Loucy (cell line): ENCODE data around the gene XXYLT1.

Source experiments
- H2AFZ ChIP-seq: fragments of 200-600 bp; sonication (generic); 2 replicates; pipeline ENCODE4 v1.6.0; 2016; ENCODE audit warnings: antibody characterized with exemption, mild to moderate bottlenecking, low read length, moderate library complexity
- H3F3A ChIP-seq: fragments of 200-600 bp; 2 replicates; pipeline ENCODE4 v1.6.0; 2016; ENCODE audit warnings: antibody characterized with exemption, low read depth, mild to moderate bottlenecking
- H3K27me3 ChIP-seq: fragments of 200-600 bp; sonication (generic); 2 replicates; pipeline ENCODE4 v1.6.1; 2014; ENCODE audit warnings: low read length, mild to moderate bottlenecking; ENCODE audit not compliant: insufficient read depth, poor library complexity, severe bottlenecking
- H3K36me3 ChIP-seq: fragments of 200-600 bp; sonication (generic); 2 replicates; pipeline ENCODE4 v1.6.1; 2016; ENCODE audit warnings: low read length; ENCODE audit not compliant: insufficient read depth
- H3K4me1 ChIP-seq: fragments of 200-600 bp; sonication (generic); 2 replicates; pipeline ENCODE4 v1.5.1; 2014; ENCODE audit warnings: low read length, mild to moderate bottlenecking; ENCODE audit not compliant: insufficient read depth, poor library complexity, severe bottlenecking
- H3K4me2 ChIP-seq: fragments of 200-600 bp; sonication (generic); 2 replicates; pipeline ENCODE4 v1.6.0; 2014; ENCODE audit warnings: antibody characterized with exemption, low read length, low read depth, mild to moderate bottlenecking; ENCODE audit not compliant: poor library complexity, severe bottlenecking
- H3K4me3 ChIP-seq: fragments of 200-600 bp; sonication (generic); 2 replicates; pipeline ENCODE4 v1.5.1; 2014; ENCODE audit warnings: low read length, mild to moderate bottlenecking, mixed read lengths; ENCODE audit not compliant: poor library complexity, severe bottlenecking
- H3K79me2 ChIP-seq: fragments of 200-600 bp; sonication (generic); 2 replicates; pipeline ENCODE4 v1.6.1; 2014; ENCODE audit warnings: low read length; ENCODE audit not compliant: insufficient read depth
- H3K9ac ChIP-seq: fragments of 200-600 bp; sonication (generic); 2 replicates; pipeline ENCODE4 v1.6.0; 2014; ENCODE audit warnings: mild to moderate bottlenecking, low read depth, low read length, moderate library complexity; ENCODE audit not compliant: poor library complexity, severe bottlenecking
- H3K9me2 ChIP-seq: fragments of 200-600 bp; sonication (generic); replicated peaks from 2 replicates; pipeline ENCODE4 v1.6.1; 2016; ENCODE audit warnings: low read depth, low read length, mixed read lengths
- H3K9me3 ChIP-seq: fragments of 200-600 bp; sonication (generic); 2 replicates; pipeline ENCODE4 v1.6.1; 2014; ENCODE audit warnings: mild to moderate bottlenecking, antibody characterized with exemption, low read length, low read depth; ENCODE audit not compliant: insufficient read depth
- H4K20me1 ChIP-seq: fragments of 200-600 bp; sonication (generic); 2 replicates; pipeline ENCODE4 v1.6.0; 2014; ENCODE audit warnings: antibody characterized with exemption, low read length, mild to moderate bottlenecking; ENCODE audit not compliant: insufficient read depth, poor library complexity, severe bottlenecking
- CTCF ChIP-seq: fragments of 200-600 bp; sonication (generic); conservative IDR thresholded peaks from 2 replicates; pipeline ENCODE4 v1.5.1; 2014; ENCODE audit warnings: mild to moderate bottlenecking, antibody characterized with exemption, low read length
- EZH2phosphoT487 ChIP-seq: fragments of 200-600 bp; IDR thresholded peaks from 2 replicates; pipeline ENCODE4 v1.6.1; 2018; ENCODE audit warnings: antibody characterized with exemption, mild to moderate bottlenecking, moderate library complexity, borderline replicate concordance

Gene XXYLT1

GRCh38 chr3:195025884-195026200, 245.1 kb downstream of the XXYLT1 start:
- Histone ChIP-seq H3K9me3 (no peaks in the 10 kb centered on the region), H3K36me3 (no peaks in the 10 kb centered on the region), H3K4me3 (no peak overlapping the region), H2AFZ (no peak overlapping the region), H3K4me2 (no peak overlapping the region), H4K20me1 (no peaks in the 10 kb centered on the region), H3K79me2 (no peaks in the 10 kb centered on the region), H3F3A (no peaks in the 10 kb centered on the region), H3K9ac (no peak overlapping the region), H3K27me3 (no peaks in the 10 kb centered on the region), H3K4me1 (no peaks in the 10 kb centered on the region), H3K9me2 (no peaks in the 10 kb centered on the region)
- no peak for TF ChIP-seq EZH2phosphoT487
- TF ChIP-seq CTCF, result no peak

- no peaks in the 10 kb centered on the region for H3K4me1 ChIP-seq
- no peaks in the 10 kb centered on the region for H3K36me3 ChIP-seq
- TF ChIP-seq EZH2phosphoT487, result no peak
- TF ChIP-seq CTCF, result no peak
- H3K4me2 ChIP-seq, result no peak overlapping the region
- no peaks in the 10 kb centered on the region for H3K27me3 ChIP-seq
- H3K9me3 ChIP-seq, result no peaks in the 10 kb centered on the region
- no peaks in the 10 kb centered on the region for H4K20me1 ChIP-seq
- H3K9ac ChIP-seq, result no peak overlapping the region
- no peak overlapping the region for H2AFZ ChIP-seq
- no peaks in the 10 kb centered on the region for H3K79me2 ChIP-seq
- H3K9me2 ChIP-seq, result no peaks in the 10 kb centered on the region
- H3F3A ChIP-seq, result no peaks in the 10 kb centered on the region
- H3K4me3 ChIP-seq, result no peak overlapping the region
Measured at GRCh38 chr3:195025056-195025883, 245.7 kb downstream of the XXYLT1 start.

GRCh38 chr3:195023989-195024388, 247.0 kb downstream of the XXYLT1 start:
- Histone ChIP-seq H3K4me2 (no peak overlapping the region), H4K20me1 (no peaks in the 10 kb centered on the region), H3F3A (no peaks in the 10 kb centered on the region), H3K27me3 (no peaks in the 10 kb centered on the region), H3K4me3 (no peak overlapping the region), H3K9me3 (no peaks in the 10 kb centered on the region), H3K9me2 (no peaks in the 10 kb centered on the region), H3K36me3 (no peaks in the 10 kb centered on the region), H3K9ac (no peak overlapping the region), H3K4me1 (no peaks in the 10 kb centered on the region), H3K79me2 (no peaks in the 10 kb centered on the region), H2AFZ (no peak overlapping the region)
- TF ChIP-seq EZH2phosphoT487 (no peak), CTCF (no peak)
